ENCODE results near the gene KCNH8. TPM values are rescaled to one million over a fixed set of nuclear protein-coding genes. Genes with fewer than 3 reads are reported as not detected.

Gene KCNH8
- total RNA-seq, 4 donors from 2014 or later = 0.55 to 1.1 (median 1.00) TPM; not detected in 1

- no peaks in the 10 kb centered on the region for H3K36me3 ChIP-seq
- TF ChIP-seq EP300 (IDR thresholded peaks at IDR 0.05; ENCODE audit: low read depth) = no peak
- no peak for TF ChIP-seq CTCF (IDR thresholded peaks at IDR 0.05)
- TF ChIP-seq POLR2A (IDR thresholded peaks at IDR 0.05) = no peak
- no peak for TF ChIP-seq POLR2AphosphoS5 (IDR thresholded peaks at IDR 0.05)
- H3K27me3 ChIP-seq = no peaks in the 10 kb centered on the region
- no peak for DNase-seq
- 47 to 55% methylated on average over 5 of the region's 5 CpGs for WGBS, 2 donors (ENCODE audit: low coverage in 1 of 2)
- no peaks in the 10 kb centered on the region for H3K9me3 ChIP-seq
- no peak overlapping the region for H3K4me3 ChIP-seq
- in situ Hi-C loops (cut with MboI; ENCODE audit: low pct_ligation_motif_present in 1 of 4, low pct_unique_long_range_greater_than_20kb in 1 of 4, low sequenced_read_pairs in 3 of 4) (no loop called here), intact Hi-C loops (cut with DNase I; ENCODE audit: low total_unique reads) (no loop called here)
- no peaks in the 10 kb centered on the region for H3K4me1 ChIP-seq
- no peak overlapping the region for H3K27ac ChIP-seq
These were observed 35.3 kb downstream of the KCNH8 start for GRCh38 chr3:19183584-19183983.

DNA sequence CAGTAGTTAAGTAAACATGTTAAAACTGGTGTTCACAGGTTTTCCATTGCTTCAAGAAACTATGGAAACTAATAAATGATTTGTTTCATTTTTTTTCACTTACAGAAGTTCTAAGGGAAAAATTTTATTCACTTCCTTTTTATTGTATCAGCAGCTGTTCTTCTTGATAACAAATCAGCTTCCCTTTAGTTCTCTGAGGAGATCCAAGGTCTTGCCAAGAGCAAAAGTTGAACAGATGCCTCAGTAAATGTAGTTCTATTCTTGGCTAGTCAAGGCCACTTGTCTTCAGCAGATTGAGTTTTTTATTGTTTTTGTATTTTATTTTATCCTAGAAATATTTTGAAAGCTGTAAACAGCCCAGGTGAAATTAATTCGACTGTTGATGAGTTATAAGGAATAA lies 41.8 kb downstream of the KCNH8 start:
- Histone ChIP-seq H3K36me3 (no peaks in the 10 kb centered on the region), H3K27ac (no peak overlapping the region), H3K4me3 (no peak overlapping the region), H3K27me3 (no peaks in the 10 kb centered on the region), H3K4me1 (no peaks in the 10 kb centered on the region), H3K9me3 (no peaks in the 10 kb centered on the region)
- no peak for TF ChIP-seq CTCF (IDR thresholded peaks at IDR 0.05)
- TF ChIP-seq POLR2A (IDR thresholded peaks at IDR 0.05) = no peak
- no peak for TF ChIP-seq EP300 (IDR thresholded peaks at IDR 0.05; ENCODE audit: low read depth)
- TF ChIP-seq POLR2AphosphoS5 (IDR thresholded peaks at IDR 0.05) = no peak
- WGBS, 2 donors (ENCODE audit: low coverage in 1 of 2) = 79 to 87% methylated on average over 1 of the region's 1 CpG
- DNase-seq = no peak
- intact Hi-C loops (cut with DNase I; ENCODE audit: low total_unique reads) (no loop called here), in situ Hi-C loops (cut with MboI; ENCODE audit: low pct_ligation_motif_present in 1 of 4, low pct_unique_long_range_greater_than_20kb in 1 of 4, low sequenced_read_pairs in 3 of 4) (no loop called here)

- H3K36me3 ChIP-seq = no peaks in the 10 kb centered on the region
- H3K27me3 ChIP-seq = no peaks in the 10 kb centered on the region
- no peak for DNase-seq
- no peak overlapping the region for H3K27ac ChIP-seq
- no peaks in the 10 kb centered on the region for H3K4me1 ChIP-seq
- 35 to 68% methylated on average over 4 of the region's 4 CpGs for WGBS, 2 donors (ENCODE audit: low coverage in 1 of 2)
- in situ Hi-C loops (cut with MboI; ENCODE audit: low pct_ligation_motif_present in 1 of 4, low pct_unique_long_range_greater_than_20kb in 1 of 4, low sequenced_read_pairs in 3 of 4) (no loop called here), intact Hi-C loops (cut with DNase I; ENCODE audit: low total_unique reads) (no loop called here)
- H3K9me3 ChIP-seq = no peaks in the 10 kb centered on the region
- no peak for TF ChIP-seq POLR2AphosphoS5 (IDR thresholded peaks at IDR 0.05)
- TF ChIP-seq POLR2A (IDR thresholded peaks at IDR 0.05) = no peak
- no peak for TF ChIP-seq CTCF (IDR thresholded peaks at IDR 0.05)
- no peak for TF ChIP-seq EP300 (IDR thresholded peaks at IDR 0.05; ENCODE audit: low read depth)
- H3K4me3 ChIP-seq = no peak overlapping the region
These were observed 42.3 kb downstream of the KCNH8 start for GRCh38 chr3:19190602-19191001.

DNA sequence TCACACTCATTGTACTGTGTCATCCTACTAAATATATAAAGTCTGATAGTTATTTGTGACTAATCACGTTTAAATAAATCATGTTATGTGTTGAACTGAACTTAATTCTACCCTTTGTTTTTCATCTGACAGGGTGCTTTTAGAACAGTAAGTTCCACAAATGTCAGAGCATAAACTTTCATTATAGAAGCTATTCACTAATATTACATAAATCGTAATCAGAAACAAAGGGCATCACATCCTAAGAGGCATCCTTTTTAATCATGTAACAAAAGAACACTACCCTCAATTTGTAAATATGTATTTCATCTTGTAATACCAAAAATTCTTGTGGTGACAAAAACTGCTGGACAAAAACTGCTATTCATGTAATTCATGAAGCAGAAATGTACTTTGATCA lies 50.8 kb downstream of the KCNH8 start:
- H3K4me3 ChIP-seq = no peak overlapping the region
- WGBS, 2 donors (ENCODE audit: low coverage in 1 of 2) = 80 to 84% methylated on average over 2 of the region's 2 CpGs
- in situ Hi-C loops (cut with MboI; ENCODE audit: low pct_ligation_motif_present in 1 of 4, low pct_unique_long_range_greater_than_20kb in 1 of 4, low sequenced_read_pairs in 3 of 4) = no loop called here
- TF ChIP-seq EP300 (IDR thresholded peaks at IDR 0.05; ENCODE audit: low read depth) = no peak
- TF ChIP-seq POLR2A (IDR thresholded peaks at IDR 0.05) = no peak
- no peak for TF ChIP-seq CTCF (IDR thresholded peaks at IDR 0.05)
- TF ChIP-seq POLR2AphosphoS5 (IDR thresholded peaks at IDR 0.05) = no peak
- no peak for DNase-seq
- no peaks in the 10 kb centered on the region for H3K9me3 ChIP-seq
- intact Hi-C loops (cut with DNase I; ENCODE audit: low total_unique reads) = no loop called here
- no peaks in the 10 kb centered on the region for H3K27me3 ChIP-seq
- no peak overlapping the region for H3K27ac ChIP-seq
- H3K4me1 ChIP-seq = no peaks in the 10 kb centered on the region
- H3K36me3 ChIP-seq = no peaks in the 10 kb centered on the region
